SHP77 treated with DMSO at 0.1 percent for 48 hours (cell line): ENCODE measurements around the gene DOK5.

Experiments used
- DNase-seq: peaks from one replicate; lab custom pipeline; 2025; lab: John Stamatoyannopoulos, UW

DOK5 gene

GRCh38 chr20:54698373-54698772, 223.0 kb downstream of the DOK5 start:
- DNase-seq: no peak
